ENCODE measurements around the gene ALDH4A1. TPM values are rescaled to one million over a fixed set of nuclear protein-coding genes. Genes with fewer than 3 reads are reported as not detected.
A peak's percentile ranks its signal among the peaks of the same experiment; 100 is the strongest.

ALDH4A1 gene
- total and polyA plus RNA-seq, 9 of the 15 experiments (the other 6 are each of a cell fraction or from before 2014, with no cell fraction given) = 0.27 to 31.4 (median 16.6) TPM

DNA sequence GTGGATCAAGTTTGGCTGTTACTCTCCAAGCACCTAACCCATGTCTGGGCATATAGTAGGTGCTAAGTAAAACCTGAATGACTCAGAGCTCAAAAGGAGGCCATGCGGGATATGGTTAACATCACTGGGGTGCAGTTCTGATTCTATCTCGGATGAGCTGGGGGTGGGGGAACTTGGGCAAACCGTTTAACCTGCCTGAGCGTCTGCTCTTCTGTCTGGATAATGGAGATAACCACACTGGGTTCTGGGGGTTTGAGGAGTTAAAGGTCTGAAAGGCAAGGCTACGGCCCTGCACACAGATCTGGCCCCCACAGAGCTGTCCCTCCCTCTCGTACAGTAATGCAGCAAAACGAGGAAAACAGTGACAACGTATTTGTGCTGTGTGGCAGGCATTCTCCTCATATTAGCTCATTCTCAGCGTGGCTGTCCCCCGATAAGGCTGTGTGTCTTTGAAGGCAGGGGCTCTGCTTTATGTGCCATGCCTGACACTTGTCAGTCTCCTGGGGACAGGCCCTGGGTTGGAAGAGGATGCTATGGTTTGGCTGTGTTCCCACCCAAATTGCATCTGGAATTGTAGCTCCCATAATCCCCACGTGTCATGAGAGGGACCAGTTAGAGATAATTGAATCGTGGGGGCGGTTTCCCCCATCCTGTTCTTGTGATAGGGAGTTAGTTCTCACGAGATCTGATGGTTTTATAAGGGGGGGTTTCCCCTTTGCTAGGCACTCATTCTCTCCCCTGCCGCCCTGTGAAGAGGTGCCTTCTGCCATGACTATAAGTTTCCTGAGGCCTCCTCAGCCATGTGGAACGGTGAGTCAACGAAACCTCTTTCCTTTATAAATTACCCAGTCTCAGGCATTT lies 6.8 kb upstream of the ALDH4A1 start (continued):
- TF ChIP-seq, protein P1, sequence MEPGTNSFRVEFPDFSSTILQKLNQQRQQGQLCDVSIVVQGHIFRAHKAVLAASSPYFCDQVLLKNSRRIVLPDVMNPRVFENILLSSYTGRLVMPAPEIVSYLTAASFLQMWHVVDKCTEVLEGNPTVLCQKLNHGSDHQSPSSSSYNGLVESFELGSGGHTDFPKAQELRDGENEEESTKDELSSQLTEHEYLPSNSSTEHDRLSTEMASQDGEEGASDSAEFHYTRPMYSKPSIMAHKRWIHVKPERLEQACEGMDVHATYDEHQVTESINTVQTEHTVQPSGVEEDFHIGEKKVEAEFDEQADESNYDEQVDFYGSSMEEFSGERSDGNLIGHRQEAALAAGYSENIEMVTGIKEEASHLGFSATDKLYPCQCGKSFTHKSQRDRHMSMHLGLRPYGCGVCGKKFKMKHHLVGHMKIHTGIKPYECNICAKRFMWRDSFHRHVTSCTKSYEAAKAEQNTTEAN (CRISPR knock-in tag; IDR thresholded peaks at IDR 0.05) = no peak
- TF ChIP-seq MED1 (CRISPR knock-in tag; IDR thresholded peaks at IDR 0.05; ENCODE audit: borderline replicate concordance) (no peak), MAFF (IDR thresholded peaks at IDR 0.05; ENCODE audit: low read length) (no peak), C11orf30 (IDR thresholded peaks at IDR 0.05; ENCODE audit: low read depth) (no peak), RBM34 (IDR thresholded peaks at IDR 0.05; ENCODE audit: borderline replicate concordance, insufficient read depth, low read length) (no peak), EZH2 (IDR thresholded peaks at IDR 0.05; ENCODE audit: borderline replicate concordance, low read depth, low read length) (no peak), HNRNPUL1 (IDR thresholded peaks at IDR 0.05; ENCODE audit: low read length) (no peak), BDP1 (IDR thresholded peaks at IDR 0.05; ENCODE audit: insufficient read depth, insufficient read length) (no peak), TAF15 (IDR thresholded peaks at IDR 0.05; ENCODE audit: low read depth, low read length) (no peak), SIN3A (IDR thresholded peaks at IDR 0.05; ENCODE audit: borderline replicate concordance in 2 of 2, control insufficient read depth in 1 of 2, low read depth in 2 of 2, low read length in 2 of 2) (0 out of 4 replicates have a peak, but pooled peaks of 1 of the 2 experiments have one; percentile 35), ZBED1 (IDR thresholded peaks at IDR 0.05) (no peak), CC2D1A (IDR thresholded peaks at IDR 0.05) (peak; percentile 64; the same call in 1 of the 2 replicates), RAD51 (IDR thresholded peaks at IDR 0.05; ENCODE audit: borderline replicate concordance, low read depth) (no peak), OTX1 (CRISPR knock-in tag; IDR thresholded peaks at IDR 0.05) (no peak), ATF1 (CRISPR knock-in tag; IDR thresholded peaks at IDR 0.05) (no peak), ATF1 (tag; IDR thresholded peaks at IDR 0.05) (peak; percentile 42), PTRF (tag; IDR thresholded peaks at IDR 0.05) (no peak), ATF7 (IDR thresholded peaks at IDR 0.05) (peak; percentile 64; the same call in 1 of the 2 replicates), TSC22D4 (tag; IDR thresholded peaks at IDR 0.05) (no peak), CEBPB (tag; IDR thresholded peaks at IDR 0.05) (no peak), ZNF644 (tag; IDR thresholded peaks at IDR 0.05; ENCODE audit: low read depth) (no peak)
- TF ChIP-seq, protein P2, sequence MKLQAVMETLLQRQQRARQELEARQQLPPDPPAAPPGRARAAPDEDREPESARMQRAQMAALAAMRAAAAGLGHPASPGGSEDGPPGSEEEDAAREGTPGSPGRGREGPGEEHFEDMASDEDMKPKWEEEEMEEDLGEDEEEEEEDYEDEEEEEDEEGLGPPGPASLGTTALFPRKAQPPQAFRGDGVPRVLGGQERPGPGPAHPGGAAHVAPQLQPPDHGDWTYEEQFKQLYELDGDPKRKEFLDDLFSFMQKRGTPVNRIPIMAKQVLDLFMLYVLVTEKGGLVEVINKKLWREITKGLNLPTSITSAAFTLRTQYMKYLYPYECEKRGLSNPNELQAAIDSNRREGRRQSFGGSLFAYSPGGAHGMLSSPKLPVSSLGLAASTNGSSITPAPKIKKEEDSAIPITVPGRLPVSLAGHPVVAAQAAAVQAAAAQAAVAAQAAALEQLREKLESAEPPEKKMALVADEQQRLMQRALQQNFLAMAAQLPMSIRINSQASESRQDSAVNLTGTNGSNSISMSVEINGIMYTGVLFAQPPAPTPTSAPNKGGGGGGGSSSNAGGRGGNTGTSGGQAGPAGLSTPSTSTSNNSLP (IDR thresholded peaks at IDR 0.05; ENCODE audit: borderline replicate concordance, low read depth, low read length) = no peak
- TF ChIP-seq, protein P3, sequence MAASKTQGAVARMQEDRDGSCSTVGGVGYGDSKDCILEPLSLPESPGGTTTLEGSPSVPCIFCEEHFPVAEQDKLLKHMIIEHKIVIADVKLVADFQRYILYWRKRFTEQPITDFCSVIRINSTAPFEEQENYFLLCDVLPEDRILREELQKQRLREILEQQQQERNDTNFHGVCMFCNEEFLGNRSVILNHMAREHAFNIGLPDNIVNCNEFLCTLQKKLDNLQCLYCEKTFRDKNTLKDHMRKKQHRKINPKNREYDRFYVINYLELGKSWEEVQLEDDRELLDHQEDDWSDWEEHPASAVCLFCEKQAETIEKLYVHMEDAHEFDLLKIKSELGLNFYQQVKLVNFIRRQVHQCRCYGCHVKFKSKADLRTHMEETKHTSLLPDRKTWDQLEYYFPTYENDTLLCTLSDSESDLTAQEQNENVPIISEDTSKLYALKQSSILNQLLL (CRISPR knock-in tag; IDR thresholded peaks at IDR 0.05; ENCODE audit: borderline replicate concordance) = no peak
